Measurements from ENCODE around the gene ACTL10. TPM values are rescaled to one million over a fixed set of nuclear protein-coding genes. Genes with fewer than 3 reads are reported as not detected.
"Not testable (repeated sequence)": the region's sequence is repeated elsewhere in the genome, so short reads cannot be mapped to it uniquely, and the experiment has no call there.

The ACTL10 gene
- total and polyA plus RNA-seq, 4 donors: 0.63 to 1.2 (median 1.1) TPM

DNA sequence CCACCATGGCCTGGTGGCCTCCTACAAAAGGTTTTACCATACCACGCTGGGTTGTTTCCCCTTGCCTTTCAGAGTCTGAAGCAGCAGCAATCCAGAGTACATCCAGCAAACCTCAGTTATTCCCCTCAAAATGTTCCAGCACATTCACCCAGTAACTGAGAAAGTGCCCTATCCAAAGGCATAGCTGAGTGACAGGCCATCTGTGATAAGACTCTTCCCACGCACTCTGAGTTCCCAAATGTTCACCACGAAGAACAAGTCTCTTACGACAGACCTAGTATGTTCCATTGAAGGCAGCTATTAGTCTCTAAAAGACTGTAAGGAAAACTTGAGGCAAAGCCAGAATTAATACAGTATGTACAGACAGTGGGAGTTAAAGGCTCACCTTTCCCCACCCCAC, 36.2 kb upstream of the ACTL10 start:
- DNase-seq (no peak), ATAC-seq (ENCODE audit: low FRiP score) (no peak)
- Histone ChIP-seq H3K4me1 (ENCODE audit: control insufficient read depth in 1 of 2, insufficient read depth in 2 of 2, low read length in 2 of 2) (no peaks in the 10 kb centered on the region), H3K4me3 (ENCODE audit: low read length in 2 of 2) (no peak overlapping the region), H3K27ac (ENCODE audit: low read depth in 1 of 2, low read length in 2 of 2) (no peak overlapping the region), H3K9me3 (ENCODE audit: control insufficient read depth, low read length) (no peaks in the 10 kb centered on the region), H3K36me3 (ENCODE audit: control insufficient read depth in 1 of 2, insufficient read depth in 2 of 2, low read length in 1 of 2) (peaks cover 3 to 10% of the 10 kb centered on the region in 2 donors), H3K27me3 (ENCODE audit: control insufficient read depth in 1 of 2, insufficient read depth in 2 of 2, low read length in 1 of 2) (no peaks in the 10 kb centered on the region)
- WGBS, 2 donors: 62 to 73% methylated on average over 4 of the region's 4 CpGs
- intact Hi-C loops (cut with DNase I): no loop called here

DNA sequence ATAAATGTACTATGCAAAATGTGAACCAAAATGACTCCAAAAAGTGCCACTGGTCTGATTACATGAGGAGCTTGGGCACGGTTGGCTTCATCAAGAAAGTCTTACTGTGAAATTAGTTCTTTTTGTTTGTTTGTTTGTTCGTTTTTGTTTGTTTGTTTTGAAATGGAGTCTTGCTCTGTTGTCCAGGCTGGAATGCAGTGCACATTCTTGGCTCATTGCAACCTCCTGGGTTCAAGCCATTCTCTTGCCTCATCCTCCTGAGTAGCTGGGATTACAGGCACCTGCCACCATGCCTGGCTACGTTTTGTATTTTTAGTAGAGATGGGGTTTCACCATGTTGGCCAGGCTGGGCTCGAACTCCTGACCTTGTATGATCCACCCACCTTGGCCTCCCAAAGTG, 34.8 kb upstream of the ACTL10 start:
- DNase-seq; ATAC-seq (ENCODE audit: low FRiP score); H3K27ac ChIP-seq (ENCODE audit: low read depth in 1 of 2, low read length in 2 of 2); H3K9me3 ChIP-seq (ENCODE audit: control insufficient read depth, low read length); H3K4me1 ChIP-seq (ENCODE audit: control insufficient read depth in 1 of 2, insufficient read depth in 2 of 2, low read length in 2 of 2); H3K4me3 ChIP-seq (ENCODE audit: low read length in 2 of 2); H3K27me3 ChIP-seq (ENCODE audit: control insufficient read depth in 1 of 2, insufficient read depth in 2 of 2, low read length in 1 of 2); intact Hi-C loops (cut with DNase I): not testable (repeated sequence)
- WGBS, 2 donors: 72 to 74% methylated on average over 4 of the region's 4 CpGs
- H3K36me3 ChIP-seq (ENCODE audit: control insufficient read depth in 1 of 2, insufficient read depth in 2 of 2, low read length in 1 of 2): peaks cover 8 to 13% of the 10 kb centered on the region in 2 donors

DNA sequence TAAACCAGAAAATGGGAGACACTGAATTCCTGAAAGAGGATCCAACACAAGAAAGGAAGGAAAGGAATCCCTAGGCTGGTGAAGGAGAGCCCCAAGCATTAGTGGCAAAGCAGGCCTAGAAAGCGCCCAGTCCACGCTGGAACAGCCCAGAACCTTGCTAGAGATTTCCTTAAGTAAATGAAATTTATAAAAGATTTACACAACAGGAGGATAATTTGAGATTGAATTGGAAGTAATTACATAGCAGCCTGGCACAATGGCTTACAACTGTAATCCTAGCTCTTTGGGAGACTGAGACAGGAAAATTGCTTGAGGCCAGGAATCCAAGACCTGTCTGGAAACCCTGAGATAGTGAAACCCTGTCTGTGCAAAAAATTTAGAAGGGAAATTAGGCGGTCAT, 31.4 kb upstream of the ACTL10 start:
- Histone ChIP-seq H3K4me3 (ENCODE audit: low read length in 2 of 2) (no peak overlapping the region), H3K4me1 (ENCODE audit: control insufficient read depth in 1 of 2, insufficient read depth in 2 of 2, low read length in 2 of 2) (no peaks in the 10 kb centered on the region), H3K9me3 (ENCODE audit: control insufficient read depth, low read length) (no peaks in the 10 kb centered on the region), H3K27ac (ENCODE audit: low read depth in 1 of 2, low read length in 2 of 2) (no peak overlapping the region), H3K36me3 (ENCODE audit: control insufficient read depth in 1 of 2, insufficient read depth in 2 of 2, low read length in 1 of 2) (peaks cover 10 to 12% of the 10 kb centered on the region in 2 donors), H3K27me3 (ENCODE audit: control insufficient read depth in 1 of 2, insufficient read depth in 2 of 2, low read length in 1 of 2) (no peaks in the 10 kb centered on the region)
- 98% methylated on average over 3 of the region's 3 CpGs for WGBS, 2 donors
- intact Hi-C loops (cut with DNase I): no loop called here
- ATAC-seq (ENCODE audit: low FRiP score) (no peak), DNase-seq (no peak)

DNA sequence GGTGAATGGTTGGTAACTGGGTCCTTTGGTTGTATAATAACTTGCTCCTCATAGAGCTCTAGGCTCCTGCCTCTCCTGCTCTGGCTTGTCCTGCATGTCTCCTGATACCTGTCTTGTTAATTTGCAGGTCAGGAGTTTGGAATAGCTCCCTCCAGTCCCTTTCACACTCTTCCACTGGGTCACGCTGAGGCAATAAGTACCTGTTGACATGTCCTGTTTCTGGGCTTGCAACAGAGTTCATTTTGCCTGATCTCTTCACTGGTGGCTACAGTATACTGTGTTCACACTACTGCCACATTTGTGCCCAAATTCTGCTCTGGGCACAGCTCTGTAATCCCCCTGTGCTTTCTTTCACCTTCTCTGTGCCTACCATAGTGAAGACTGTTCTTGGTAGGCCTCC, 30.0 kb upstream of the ACTL10 start:
- no peaks in the 10 kb centered on the region for H3K4me1 ChIP-seq (ENCODE audit: control insufficient read depth in 1 of 2, insufficient read depth in 2 of 2, low read length in 2 of 2)
- no peak overlapping the region for H3K4me3 ChIP-seq (ENCODE audit: low read length in 2 of 2)
- no peak for ATAC-seq (ENCODE audit: low FRiP score)
- no peaks in the 10 kb centered on the region for H3K9me3 ChIP-seq (ENCODE audit: control insufficient read depth, low read length)
- H3K36me3 ChIP-seq (ENCODE audit: control insufficient read depth in 1 of 2, insufficient read depth in 2 of 2, low read length in 1 of 2): peaks cover 7 to 9% of the 10 kb centered on the region in 2 donors
- DNase-seq: no peak
- H3K27ac ChIP-seq (ENCODE audit: low read depth in 1 of 2, low read length in 2 of 2): no peak overlapping the region
- intact Hi-C loops (cut with DNase I): no loop called here
- WGBS, 2 donors: 95 to 97% methylated on average over 1 of the region's 1 CpG
- H3K27me3 ChIP-seq (ENCODE audit: control insufficient read depth in 1 of 2, insufficient read depth in 2 of 2, low read length in 1 of 2): no peaks in the 10 kb centered on the region

DNA sequence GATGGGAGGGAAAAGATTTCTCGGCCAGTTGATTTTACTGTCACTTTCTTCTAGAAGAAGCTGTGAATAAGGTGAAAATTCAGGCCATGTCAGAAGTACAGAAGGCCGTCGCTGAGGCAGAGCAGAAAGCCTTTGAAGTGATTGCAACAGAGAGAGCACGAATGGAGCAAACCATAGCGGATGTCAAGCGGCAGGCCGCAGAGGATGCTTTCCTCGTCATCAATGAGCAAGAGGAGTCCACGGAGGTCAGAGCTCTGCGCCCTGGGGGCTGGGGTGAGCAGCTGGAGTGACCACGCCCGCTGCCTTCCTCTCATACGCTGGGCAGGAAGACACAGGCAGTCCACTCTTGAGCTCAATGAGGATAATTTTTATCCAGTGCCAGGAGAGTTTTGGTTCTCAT, 26.5 kb upstream of the ACTL10 start:
- Histone ChIP-seq H3K9me3 (ENCODE audit: control insufficient read depth, low read length) (no peaks in the 10 kb centered on the region), H3K36me3 (ENCODE audit: control insufficient read depth in 1 of 2, insufficient read depth in 2 of 2, low read length in 1 of 2) (peaks cover 7 to 14% of the 10 kb centered on the region in 2 donors), H3K4me1 (ENCODE audit: control insufficient read depth in 1 of 2, insufficient read depth in 2 of 2, low read length in 2 of 2) (no peaks in the 10 kb centered on the region), H3K4me3 (ENCODE audit: low read length in 2 of 2) (no peak overlapping the region), H3K27ac (ENCODE audit: low read depth in 1 of 2, low read length in 2 of 2) (no peak overlapping the region), H3K27me3 (ENCODE audit: control insufficient read depth in 1 of 2, insufficient read depth in 2 of 2, low read length in 1 of 2) (no peaks in the 10 kb centered on the region)
- DNase-seq (no peak), ATAC-seq (ENCODE audit: low FRiP score) (no peak)
- WGBS, 2 donors: 92 to 93% methylated on average over 13 of the region's 13 CpGs
- intact Hi-C loops (cut with DNase I): loop anchor here in 1 of 2 donors (10.0 kb wide), 1 partner anchor 225 kb away; no protein-coding TSS in a partner anchor

DNA sequence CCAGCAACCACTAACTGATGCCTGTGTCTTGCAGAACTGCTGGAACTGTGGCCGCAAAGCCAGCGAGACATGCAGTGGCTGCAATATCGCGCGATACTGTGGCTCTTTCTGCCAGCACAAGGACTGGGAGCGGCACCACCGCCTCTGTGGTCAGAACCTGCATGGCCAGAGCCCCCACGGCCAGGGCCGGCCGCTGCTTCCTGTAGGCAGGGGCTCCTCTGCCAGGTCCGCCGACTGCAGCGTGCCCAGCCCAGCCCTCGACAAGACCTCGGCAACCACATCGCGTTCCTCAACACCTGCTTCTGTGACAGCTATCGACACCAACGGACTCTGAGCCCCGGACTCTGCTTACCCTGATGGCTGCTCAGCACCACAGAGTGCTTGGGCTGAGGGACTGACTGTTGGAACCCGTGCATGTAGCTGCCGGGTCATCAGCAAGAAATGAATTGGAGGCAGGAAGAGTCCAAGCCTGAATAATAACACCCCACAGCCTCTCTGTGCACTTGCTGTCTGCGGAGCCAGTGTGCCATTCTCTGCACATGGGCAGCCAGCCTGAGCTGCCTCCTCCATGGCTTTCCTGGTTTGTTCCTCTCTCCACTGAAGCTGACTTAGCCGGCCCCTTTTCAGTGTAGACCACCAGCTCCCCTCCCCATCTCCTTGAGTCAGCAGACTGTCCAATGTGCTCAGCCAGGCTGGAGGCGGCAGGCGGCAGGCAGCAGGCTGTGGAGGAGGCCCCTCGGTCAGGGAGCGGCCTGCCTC, 22.3 kb upstream of the ACTL10 start:
- Histone ChIP-seq H3K9me3 (ENCODE audit: control insufficient read depth, low read length) (no peaks in the 10 kb centered on the region), H3K27me3 (ENCODE audit: control insufficient read depth in 1 of 2, insufficient read depth in 2 of 2, low read length in 1 of 2) (no peaks in the 10 kb centered on the region), H3K4me3 (ENCODE audit: low read length in 2 of 2) (no peak overlapping the region), H3K36me3 (ENCODE audit: control insufficient read depth in 1 of 2, insufficient read depth in 2 of 2, low read length in 1 of 2) (peaks cover 0 to 9% of the 10 kb centered on the region in 2 donors), H3K4me1 (ENCODE audit: control insufficient read depth in 1 of 2, insufficient read depth in 2 of 2, low read length in 2 of 2) (peaks cover 0 to 4% of the 10 kb centered on the region in 2 donors), H3K27ac (ENCODE audit: low read depth in 1 of 2, low read length in 2 of 2) (no peak overlapping the region)
- ATAC-seq (ENCODE audit: low FRiP score): no peak
- 96% methylated on average over 28 of the region's 28 CpGs for WGBS, 2 donors
- intact Hi-C loops (cut with DNase I): loop anchor here in 1 of 2 donors (5.0 to 10.0 kb wide), 2 partner anchors 182 to 230 kb away; no protein-coding TSS in a partner anchor
- DNase-seq: no peak

DNA sequence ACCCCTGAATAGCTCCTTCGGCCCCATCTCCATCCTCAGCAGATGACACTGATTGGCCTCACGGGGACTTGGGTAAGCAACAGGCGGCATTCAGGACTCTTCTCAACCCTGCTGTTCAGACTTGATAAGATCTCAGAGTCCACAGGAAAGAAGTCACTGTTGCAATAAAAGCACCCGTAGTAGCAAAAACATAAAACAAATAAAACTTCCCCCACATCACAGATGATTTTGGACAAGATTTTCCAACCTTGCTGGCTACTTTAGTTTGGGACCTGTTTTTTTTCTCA, 21.7 kb upstream of the ACTL10 start:
- no peak for ATAC-seq (ENCODE audit: low FRiP score)
- Histone ChIP-seq H3K4me1 (ENCODE audit: control insufficient read depth in 1 of 2, insufficient read depth in 2 of 2, low read length in 2 of 2) (peaks cover 0 to 4% of the 10 kb centered on the region in 2 donors), H3K9me3 (ENCODE audit: control insufficient read depth, low read length) (no peaks in the 10 kb centered on the region), H3K27me3 (ENCODE audit: control insufficient read depth in 1 of 2, insufficient read depth in 2 of 2, low read length in 1 of 2) (no peaks in the 10 kb centered on the region), H3K36me3 (ENCODE audit: control insufficient read depth in 1 of 2, insufficient read depth in 2 of 2, low read length in 1 of 2) (peaks cover 0 to 9% of the 10 kb centered on the region in 2 donors), H3K27ac (ENCODE audit: low read depth in 1 of 2, low read length in 2 of 2) (no peak overlapping the region), H3K4me3 (ENCODE audit: low read length in 2 of 2) (no peak overlapping the region)
- intact Hi-C loops (cut with DNase I): loop anchor here in 1 of 2 donors (5.0 to 10.0 kb wide), 2 partner anchors 183 to 230 kb away; no protein-coding TSS in a partner anchor
- DNase-seq: no peak
- 90 to 98% methylated on average over 4 of the region's 4 CpGs for WGBS, 2 donors

DNA sequence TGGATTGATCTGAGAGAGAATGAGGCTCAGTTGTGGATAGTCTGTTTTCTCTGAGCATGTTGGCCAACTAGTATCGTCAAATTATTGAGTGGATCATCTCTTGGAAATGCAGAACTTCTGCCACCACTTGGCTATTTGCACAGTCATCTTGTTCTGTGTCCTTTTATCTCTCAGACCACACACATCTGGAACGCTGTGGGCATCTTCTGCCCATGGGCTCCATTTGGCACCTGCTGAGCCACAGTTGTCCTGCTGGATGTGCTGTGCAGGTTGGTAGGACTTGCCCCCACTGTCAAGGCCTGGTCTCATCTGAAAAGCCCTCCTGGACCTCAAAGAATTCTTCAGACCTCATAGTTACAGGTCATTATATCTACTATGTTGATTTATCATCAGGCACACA, 21.3 kb upstream of the ACTL10 start:
- 96 to 98% methylated on average over 2 of the region's 2 CpGs for WGBS, 2 donors
- Histone ChIP-seq H3K27ac (ENCODE audit: low read depth in 1 of 2, low read length in 2 of 2) (no peak overlapping the region), H3K9me3 (ENCODE audit: control insufficient read depth, low read length) (no peaks in the 10 kb centered on the region), H3K36me3 (ENCODE audit: control insufficient read depth in 1 of 2, insufficient read depth in 2 of 2, low read length in 1 of 2) (peaks cover 0 to 7% of the 10 kb centered on the region in 2 donors), H3K27me3 (ENCODE audit: control insufficient read depth in 1 of 2, insufficient read depth in 2 of 2, low read length in 1 of 2) (no peaks in the 10 kb centered on the region), H3K4me1 (ENCODE audit: control insufficient read depth in 1 of 2, insufficient read depth in 2 of 2, low read length in 2 of 2) (peaks cover 0 to 4% of the 10 kb centered on the region in 2 donors), H3K4me3 (ENCODE audit: low read length in 2 of 2) (no peak overlapping the region)
- DNase-seq (no peak), ATAC-seq (ENCODE audit: low FRiP score) (no peak)
- intact Hi-C loops (cut with DNase I): loop anchor here in 1 of 2 donors (5.0 to 10.0 kb wide), 2 partner anchors 183 to 231 kb away; no protein-coding TSS in a partner anchor

DNA sequence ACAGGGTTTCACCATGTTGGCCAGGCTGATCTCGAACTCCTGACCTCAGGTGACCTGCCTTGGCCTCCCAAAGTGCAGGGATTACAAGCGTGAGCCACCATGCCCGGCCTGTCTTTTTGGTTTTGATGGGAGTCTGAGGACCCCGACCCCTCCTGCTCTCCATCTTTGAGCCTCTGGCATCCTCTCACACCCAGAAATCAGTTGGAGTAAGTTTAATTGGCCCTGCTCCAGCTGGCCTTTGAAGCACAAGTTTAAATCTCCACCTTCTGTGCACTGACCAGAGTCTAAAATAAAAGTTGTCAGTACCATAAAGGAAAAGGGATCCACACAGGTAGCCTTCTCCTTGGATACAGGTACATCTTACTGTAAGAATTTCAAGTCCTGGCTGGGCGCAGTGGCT, 20.6 kb upstream of the ACTL10 start:
- H3K36me3 ChIP-seq (ENCODE audit: control insufficient read depth in 1 of 2, insufficient read depth in 2 of 2, low read length in 1 of 2): peaks cover 0 to 7% of the 10 kb centered on the region in 2 donors

More for the DNA sequence above, 20.6 kb upstream of the ACTL10 start:
- Histone ChIP-seq H3K4me1 (ENCODE audit: control insufficient read depth in 1 of 2, insufficient read depth in 2 of 2, low read length in 2 of 2) (peaks cover 0 to 4% of the 10 kb centered on the region in 2 donors), H3K27me3 (ENCODE audit: control insufficient read depth in 1 of 2, insufficient read depth in 2 of 2, low read length in 1 of 2) (no peaks in the 10 kb centered on the region), H3K27ac (ENCODE audit: low read depth in 1 of 2, low read length in 2 of 2) (no peak overlapping the region), H3K4me3 (ENCODE audit: low read length in 2 of 2) (no peak overlapping the region), H3K9me3 (ENCODE audit: control insufficient read depth, low read length) (no peaks in the 10 kb centered on the region)
- DNase-seq (no peak), ATAC-seq (ENCODE audit: low FRiP score) (no peak)
- intact Hi-C loops (cut with DNase I): loop anchor here in 1 of 2 donors (5.0 to 10.0 kb wide), 2 partner anchors 184 to 231 kb away; no protein-coding TSS in a partner anchor
- WGBS, 2 donors: 89 to 91% methylated on average over 5 of the region's 5 CpGs

Measured in aorta (tissue), 5 donors.